Activated naive CD4-positive, alpha-beta T cell treated with anti-CD3 and anti-CD28 coated beads, Interleukin-2, amount 10 ng/mL, durations not matched to agents 7 days and 5 days (primary cell): ENCODE data around the gene ZNF213.

Experiments used
- CTCF ChIA-PET: fragments of 350-600 bp; sonication (Branson Sonifier 250); formaldehyde crosslinking; loops from one replicate; lab custom pipeline; 2021; ENCODE audit warnings: antibody characterized with exemption; lab: Charles Lee
- DNase-seq: peaks from one replicate; pipeline ENCODE4 v3.0.0-alpha.2; 2020
- H3K27ac Mint-ChIP-seq: one replicate; pipeline ENCODE4 v1.8.0; 2021; ENCODE audit warnings: mild to moderate bottlenecking, moderate library complexity, mixed read lengths
- H3K27me3 Mint-ChIP-seq: one replicate; pipeline ENCODE4 v1.8.0; 2021; ENCODE audit warnings: mild to moderate bottlenecking, mixed read lengths
- H3K36me3 Mint-ChIP-seq: one replicate; pipeline ENCODE4 v1.8.0; 2021; ENCODE audit warnings: mixed read lengths
- H3K4me1 Mint-ChIP-seq: one replicate; pipeline ENCODE4 v1.8.0; 2021; ENCODE audit warnings: mixed read lengths
- H3K4me3 Mint-ChIP-seq: one replicate; pipeline ENCODE4 v1.8.0; 2021; ENCODE audit warnings: mild to moderate bottlenecking, moderate library complexity, mixed read lengths
- H3K9me3 Mint-ChIP-seq: one replicate; pipeline ENCODE4 v1.8.0; 2021; ENCODE audit warnings: mixed read lengths

Gene ZNF213

DNA sequence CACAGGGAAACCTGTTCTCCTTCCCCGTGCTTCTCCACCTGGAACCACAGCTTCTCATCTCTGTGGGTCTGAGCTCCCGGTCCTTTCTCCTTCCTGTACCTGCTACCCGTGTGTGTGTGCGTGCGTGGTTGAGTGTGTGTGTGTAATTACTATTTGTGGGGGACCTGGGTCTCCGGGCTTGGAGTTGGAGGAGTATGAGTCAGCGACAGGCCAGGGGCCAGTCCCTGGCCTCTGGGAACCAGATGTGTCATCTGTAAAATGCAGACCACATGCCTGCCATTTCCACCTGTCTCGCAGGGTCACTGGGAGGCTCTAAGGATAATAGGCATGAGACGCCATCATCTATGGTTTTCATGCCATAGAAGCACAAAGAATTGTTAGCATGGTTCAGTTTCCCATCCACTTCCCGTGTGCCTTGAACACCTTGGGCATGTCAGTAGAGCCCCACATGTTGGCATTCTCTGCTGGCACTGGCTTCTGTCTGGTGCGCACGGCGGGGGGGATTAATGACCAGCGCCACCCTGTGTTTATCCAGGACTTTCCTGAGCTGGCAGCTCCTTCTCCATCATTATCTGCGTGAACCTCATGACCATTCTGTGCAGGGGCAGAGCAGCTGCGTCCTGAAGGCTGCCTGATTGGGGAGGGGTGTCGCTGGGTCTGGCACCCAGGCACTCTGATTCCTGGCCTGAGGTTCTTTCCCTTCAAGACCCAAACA lies 20.9 kb upstream of the ZNF213 start:
- Mint-ChIP-seq H3K9me3 (no peaks in the 10 kb centered on the region), H3K27ac (no peak overlapping the region), H3K27me3 (peaks cover 81% of the 10 kb centered on the region), H3K36me3 (no peaks in the 10 kb centered on the region), H3K4me3 (no peak overlapping the region), H3K4me1 (peaks cover 5% of the 10 kb centered on the region)
- CTCF ChIA-PET: interaction anchor here (1.1 to 3.1 kb wide), 2 partner anchors 12 to 15 kb away, joined by 3 to 14 read pairs; no protein-coding TSS in a partner anchor
- no peak for DNase-seq

DNA sequence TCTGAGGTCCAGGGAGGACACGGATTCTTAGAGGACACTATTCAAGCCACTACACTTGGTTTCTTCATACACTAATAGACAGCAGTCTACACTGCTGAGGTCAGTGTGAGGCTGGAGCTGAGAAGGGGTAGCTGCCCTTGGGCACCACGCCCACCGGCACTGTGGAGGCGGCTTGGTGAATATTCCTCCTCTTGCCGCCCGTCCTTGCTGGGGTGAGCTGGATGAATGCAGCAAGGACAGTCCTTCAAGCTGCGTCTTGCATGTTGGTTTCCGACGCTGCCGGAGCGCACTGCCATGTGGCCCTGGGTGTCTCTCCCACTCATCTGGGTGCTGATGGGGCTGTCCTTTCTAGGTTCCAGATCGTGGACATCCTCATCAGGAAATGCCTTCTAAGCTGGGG lies 19.8 kb upstream of the ZNF213 start:
- CTCF ChIA-PET: no interaction called here
- no peak overlapping the region for H3K4me3 Mint-ChIP-seq
- peaks cover 72% of the 10 kb centered on the region for H3K27me3 Mint-ChIP-seq
- DNase-seq: no peak
- no peaks in the 10 kb centered on the region for H3K36me3 Mint-ChIP-seq
- H3K27ac Mint-ChIP-seq: no peak overlapping the region
- peaks cover 3% of the 10 kb centered on the region for H3K4me1 Mint-ChIP-seq
- H3K9me3 Mint-ChIP-seq: no peaks in the 10 kb centered on the region

DNA sequence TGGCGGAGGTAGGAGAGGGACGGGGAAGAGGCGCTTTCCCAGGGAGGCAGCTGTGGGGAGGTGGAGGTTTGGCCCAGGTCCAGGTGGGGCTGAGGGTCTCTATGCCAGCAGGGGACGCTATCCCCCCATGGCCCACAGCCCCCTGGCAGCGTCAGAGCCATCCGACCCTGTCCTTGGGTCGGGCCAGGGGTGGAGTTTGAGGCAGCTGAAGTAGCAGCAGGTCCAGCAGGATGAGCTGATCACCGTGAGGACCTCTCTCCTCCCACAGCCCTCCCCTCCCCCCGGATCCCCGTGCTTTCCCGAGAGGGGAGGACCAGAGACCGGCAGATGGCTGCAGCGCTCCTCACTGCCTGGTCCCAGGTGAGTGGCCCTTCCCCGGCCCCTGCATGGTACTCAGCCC lies 19.3 kb upstream of the ZNF213 start:
- peaks cover 68% of the 10 kb centered on the region for H3K27me3 Mint-ChIP-seq
- H3K27ac Mint-ChIP-seq: no peak overlapping the region
- no peaks in the 10 kb centered on the region for H3K36me3 Mint-ChIP-seq
- DNase-seq: no peak
- H3K4me3 Mint-ChIP-seq: no peak overlapping the region
- H3K9me3 Mint-ChIP-seq: no peaks in the 10 kb centered on the region
- CTCF ChIA-PET: no interaction called here
- peaks cover 3% of the 10 kb centered on the region for H3K4me1 Mint-ChIP-seq

DNA sequence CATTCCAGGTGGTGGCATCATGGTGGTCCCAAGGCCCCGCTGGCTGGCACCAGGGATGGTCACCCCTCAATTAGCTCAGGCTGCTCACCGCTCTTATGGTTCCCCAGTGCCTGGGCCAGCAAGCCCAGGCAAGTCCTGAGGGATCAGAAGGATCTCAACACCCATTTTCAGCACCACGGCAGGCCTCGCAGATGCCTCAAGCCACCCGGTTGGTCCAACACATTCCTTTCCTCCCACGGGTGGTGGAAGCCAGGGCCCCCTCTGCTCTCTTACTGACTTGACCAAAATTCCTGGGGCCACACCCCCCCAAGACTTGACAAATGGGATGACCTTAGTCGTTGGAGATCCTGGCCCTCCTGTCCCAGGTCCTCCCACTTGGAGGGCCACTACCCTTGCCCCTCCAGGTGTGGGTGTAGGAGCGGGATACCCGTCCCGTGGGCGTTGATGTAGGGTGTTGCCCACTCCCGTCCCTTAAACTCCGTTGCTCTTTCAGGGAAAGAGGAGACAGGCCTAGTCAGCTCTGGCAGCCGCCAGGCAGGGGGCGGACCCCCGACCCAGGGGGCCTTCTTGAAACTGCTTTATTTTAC lies 16.5 kb upstream of the ZNF213 start:
- H3K9me3 Mint-ChIP-seq: no peaks in the 10 kb centered on the region
- peaks cover 7% of the 10 kb centered on the region for H3K4me1 Mint-ChIP-seq
- CTCF ChIA-PET: interaction anchor here (1.2 kb wide), 1 partner anchor 87 kb away, joined by 4 read pairs; no protein-coding TSS in a partner anchor
- DNase-seq: no peak
- peaks cover 50% of the 10 kb centered on the region for H3K27me3 Mint-ChIP-seq
- no peak overlapping the region for H3K4me3 Mint-ChIP-seq
- H3K27ac Mint-ChIP-seq: no peak overlapping the region
- no peaks in the 10 kb centered on the region for H3K36me3 Mint-ChIP-seq

DNA sequence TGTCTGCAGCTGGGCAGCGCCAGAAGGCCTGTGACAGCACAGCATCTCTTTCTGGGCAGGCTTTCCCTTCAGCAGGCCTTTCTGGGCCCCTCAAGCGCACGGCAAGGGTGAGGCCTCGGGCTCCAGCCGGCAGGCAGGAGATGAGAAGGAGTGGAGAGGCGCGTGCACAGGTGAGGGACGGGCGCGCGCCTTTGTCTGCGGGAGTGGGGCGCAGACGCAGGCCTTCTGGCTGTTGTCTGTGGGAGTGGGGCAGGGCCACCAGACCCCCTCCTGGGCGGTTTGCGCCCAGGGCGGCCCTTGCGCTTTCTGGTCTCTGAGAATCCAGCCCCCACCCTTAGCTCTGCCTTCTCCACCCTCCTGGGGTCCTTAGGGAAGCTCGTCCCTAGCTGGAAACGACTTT lies 16.0 kb upstream of the ZNF213 start:
- Mint-ChIP-seq H3K4me1 (peaks cover 12% of the 10 kb centered on the region), H3K4me3 (no peak overlapping the region), H3K36me3 (no peaks in the 10 kb centered on the region), H3K9me3 (no peaks in the 10 kb centered on the region), H3K27me3 (peaks cover 44% of the 10 kb centered on the region), H3K27ac (no peak overlapping the region)
- DNase-seq: no peak
- CTCF ChIA-PET: no interaction called here

DNA sequence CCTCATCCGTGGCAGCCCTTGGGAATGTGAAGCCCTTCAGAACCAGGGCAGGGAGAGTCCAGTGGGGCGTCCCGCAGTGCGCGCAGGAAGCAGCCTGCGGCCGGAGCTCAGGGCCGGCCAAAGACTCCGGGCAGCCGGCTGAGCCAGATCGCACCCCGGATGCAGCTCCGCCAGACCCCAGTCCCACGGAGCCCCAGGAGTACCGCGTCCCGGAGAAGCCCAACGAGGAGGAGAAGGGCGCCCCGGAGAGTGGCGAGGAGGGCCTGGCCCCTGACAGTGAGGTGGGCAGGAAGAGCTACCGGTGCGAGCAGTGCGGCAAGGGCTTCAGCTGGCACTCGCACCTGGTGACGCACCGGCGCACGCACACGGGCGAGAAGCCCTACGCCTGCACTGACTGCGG lies 15.5 kb upstream of the ZNF213 start:
- H3K27ac Mint-ChIP-seq: no peak overlapping the region
- no peaks in the 10 kb centered on the region for H3K9me3 Mint-ChIP-seq
- peaks cover 40% of the 10 kb centered on the region for H3K27me3 Mint-ChIP-seq
- peaks cover 13% of the 10 kb centered on the region for H3K4me1 Mint-ChIP-seq
- H3K4me3 Mint-ChIP-seq: no peak overlapping the region
- CTCF ChIA-PET: interaction anchor here (1.2 kb wide), 1 partner anchor 17 kb away, joined by 3 read pairs; no protein-coding TSS in a partner anchor
- H3K36me3 Mint-ChIP-seq: no peaks in the 10 kb centered on the region
- no peak for DNase-seq

DNA sequence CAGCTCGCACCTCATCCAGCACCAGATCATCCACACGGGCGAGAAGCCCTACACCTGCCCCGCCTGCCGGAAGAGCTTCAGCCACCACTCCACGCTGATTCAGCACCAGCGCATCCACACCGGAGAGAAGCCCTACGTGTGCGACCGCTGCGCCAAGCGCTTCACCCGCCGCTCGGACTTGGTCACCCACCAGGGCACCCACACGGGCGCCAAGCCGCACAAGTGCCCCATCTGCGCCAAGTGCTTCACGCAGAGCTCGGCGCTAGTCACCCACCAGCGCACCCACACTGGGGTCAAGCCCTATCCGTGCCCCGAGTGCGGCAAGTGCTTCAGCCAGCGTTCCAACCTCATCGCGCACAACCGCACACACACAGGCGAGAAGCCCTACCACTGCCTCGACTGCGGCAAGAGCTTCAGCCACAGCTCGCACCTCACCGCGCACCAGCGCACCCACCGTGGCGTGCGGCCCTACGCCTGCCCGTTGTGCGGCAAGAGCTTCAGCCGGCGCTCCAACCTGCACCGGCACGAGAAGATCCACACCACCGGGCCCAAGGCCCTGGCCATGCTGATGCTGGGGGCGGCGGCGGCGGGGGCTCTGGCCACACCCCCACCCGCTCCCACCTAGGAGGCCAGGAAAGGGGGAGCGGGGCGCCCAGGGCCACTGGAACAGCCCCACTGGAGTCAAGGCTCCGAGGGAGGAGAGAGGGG lies 15.0 kb upstream of the ZNF213 start:
- no peaks in the 10 kb centered on the region for H3K9me3 Mint-ChIP-seq
- CTCF ChIA-PET: interaction anchor here (1.2 kb wide), 1 partner anchor 18 kb away, joined by 3 read pairs; no protein-coding TSS in a partner anchor

DNA sequence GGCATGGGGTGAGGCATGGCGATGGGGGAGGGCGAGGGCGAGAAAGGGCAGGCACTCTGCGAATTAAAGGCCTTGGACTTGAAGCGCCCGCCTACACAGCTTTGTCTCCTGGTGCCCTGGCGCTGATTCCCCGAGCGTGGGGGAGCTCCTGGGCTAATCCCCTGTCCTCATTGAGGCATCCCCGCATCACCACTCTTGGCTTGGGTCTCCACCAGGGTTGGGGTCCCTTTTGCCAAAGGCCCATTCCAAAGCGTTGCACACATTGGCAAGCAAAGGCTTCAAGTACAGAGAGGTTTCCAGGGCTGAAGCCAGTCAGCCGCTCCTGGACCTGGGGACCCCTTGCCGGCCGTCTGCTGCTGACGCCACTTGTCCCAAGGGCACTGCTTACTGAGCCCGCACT lies 14.4 kb upstream of the ZNF213 start:
- H3K9me3 Mint-ChIP-seq: no peaks in the 10 kb centered on the region
- peaks cover 29% of the 10 kb centered on the region for H3K27me3 Mint-ChIP-seq
- H3K4me1 Mint-ChIP-seq: peaks cover 22% of the 10 kb centered on the region
- H3K27ac Mint-ChIP-seq: no peak overlapping the region
- CTCF ChIA-PET: interaction anchor here (1.2 to 1.3 kb wide), 2 partner anchors 9 to 18 kb away, joined by 3 to 5 read pairs; no protein-coding TSS in a partner anchor
- H3K36me3 Mint-ChIP-seq: peaks cover 6% of the 10 kb centered on the region
- DNase-seq: no peak
- H3K4me3 Mint-ChIP-seq: no peak overlapping the region

More for the DNA sequence above, 15.0 kb upstream of the ZNF213 start:
- Mint-ChIP-seq H3K4me3 (no peak overlapping the region), H3K27me3 (peaks cover 34% of the 10 kb centered on the region), H3K36me3 (peaks cover 2% of the 10 kb centered on the region), H3K27ac (no peak overlapping the region), H3K4me1 (peaks cover 18% of the 10 kb centered on the region)
- no peak for DNase-seq

DNA sequence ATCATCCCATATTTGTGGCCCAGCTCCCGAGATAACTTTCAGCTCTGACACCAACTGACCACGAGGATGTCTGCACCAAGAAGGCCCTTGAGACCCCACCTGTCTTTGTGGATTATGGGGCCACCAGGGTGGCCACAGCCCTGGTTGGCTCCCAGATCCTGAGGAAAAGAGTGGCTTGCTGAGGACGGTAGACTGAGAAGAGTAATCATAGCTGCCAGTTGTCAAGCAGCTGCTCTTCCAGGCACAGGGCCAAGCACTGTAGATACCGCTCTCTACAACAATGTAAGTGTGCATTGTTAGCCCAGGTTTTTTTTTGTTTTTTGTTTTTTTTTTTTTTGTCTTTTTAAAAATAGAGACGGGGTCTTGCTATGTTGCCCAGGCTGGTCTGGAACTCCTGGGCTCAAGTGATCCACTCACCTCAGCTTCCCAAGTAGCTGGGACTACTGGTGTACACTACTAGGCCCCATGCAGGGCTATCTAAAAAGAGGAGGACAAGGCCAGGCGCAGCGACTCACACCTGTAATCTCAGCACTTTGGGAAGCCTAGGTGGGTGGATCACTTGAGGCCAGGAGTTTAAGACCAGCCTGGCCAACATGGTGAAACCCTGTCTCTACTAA lies 12.9 kb upstream of the ZNF213 start:
- Mint-ChIP-seq H3K9me3 (no peaks in the 10 kb centered on the region), H3K27ac (no peak overlapping the region), H3K36me3 (peaks cover 15% of the 10 kb centered on the region), H3K27me3 (peaks cover 17% of the 10 kb centered on the region), H3K4me3 (no peak overlapping the region), H3K4me1 (peaks cover 36% of the 10 kb centered on the region)
- DNase-seq: no peak
- CTCF ChIA-PET: interaction anchor here (0.9 to 1.3 kb wide), 5 partner anchors 8 to 26 kb away, joined by 3 to 5 read pairs (median 4); partner anchors contain the start of gene ZNF213

DNA sequence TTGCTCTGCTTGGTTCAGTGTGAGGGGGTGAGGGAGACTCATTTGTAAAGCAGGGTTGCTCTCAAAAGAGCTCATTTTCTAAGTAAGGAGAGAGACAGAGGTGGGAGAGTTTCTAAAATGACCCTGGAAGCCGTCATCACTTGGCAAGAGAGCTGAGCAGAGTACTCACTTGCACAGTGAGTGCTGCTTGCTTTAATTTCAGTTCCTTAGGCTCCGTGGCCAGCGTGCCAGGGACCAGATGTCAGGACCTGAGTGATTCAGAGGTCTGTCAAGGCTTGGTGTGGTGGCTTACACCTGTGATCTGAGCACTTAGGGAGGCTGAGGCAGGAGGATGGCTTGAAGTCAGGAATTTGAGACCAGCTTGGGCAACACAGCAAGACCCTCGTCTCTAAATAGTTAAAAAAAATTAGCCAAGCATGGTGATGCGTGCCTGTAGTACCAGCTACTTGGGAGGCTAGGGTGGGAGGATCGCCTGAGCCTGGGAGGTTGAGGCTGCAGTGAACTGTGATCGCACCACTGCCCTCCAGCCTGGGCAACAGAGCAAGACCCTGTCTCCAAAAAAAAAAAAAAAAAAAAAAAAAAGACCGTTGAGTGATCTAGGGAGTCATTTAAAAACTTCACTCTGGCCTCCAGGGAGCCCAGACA lies 11.8 kb upstream of the ZNF213 start:
- Mint-ChIP-seq H3K27me3 (peaks cover 12% of the 10 kb centered on the region), H3K36me3 (peaks cover 21% of the 10 kb centered on the region), H3K4me1 (peaks cover 47% of the 10 kb centered on the region), H3K4me3 (peak overlapping the region; percentile 93), H3K27ac (peak overlapping the region; percentile 98), H3K9me3 (no peaks in the 10 kb centered on the region)
- CTCF ChIA-PET: interaction anchor here (0.9 to 1.2 kb wide), 4 partner anchors 11 to 91 kb away, joined by 3 to 4 read pairs (median 3); partner anchors contain the start of gene ZNF213
- no peak for DNase-seq

DNA sequence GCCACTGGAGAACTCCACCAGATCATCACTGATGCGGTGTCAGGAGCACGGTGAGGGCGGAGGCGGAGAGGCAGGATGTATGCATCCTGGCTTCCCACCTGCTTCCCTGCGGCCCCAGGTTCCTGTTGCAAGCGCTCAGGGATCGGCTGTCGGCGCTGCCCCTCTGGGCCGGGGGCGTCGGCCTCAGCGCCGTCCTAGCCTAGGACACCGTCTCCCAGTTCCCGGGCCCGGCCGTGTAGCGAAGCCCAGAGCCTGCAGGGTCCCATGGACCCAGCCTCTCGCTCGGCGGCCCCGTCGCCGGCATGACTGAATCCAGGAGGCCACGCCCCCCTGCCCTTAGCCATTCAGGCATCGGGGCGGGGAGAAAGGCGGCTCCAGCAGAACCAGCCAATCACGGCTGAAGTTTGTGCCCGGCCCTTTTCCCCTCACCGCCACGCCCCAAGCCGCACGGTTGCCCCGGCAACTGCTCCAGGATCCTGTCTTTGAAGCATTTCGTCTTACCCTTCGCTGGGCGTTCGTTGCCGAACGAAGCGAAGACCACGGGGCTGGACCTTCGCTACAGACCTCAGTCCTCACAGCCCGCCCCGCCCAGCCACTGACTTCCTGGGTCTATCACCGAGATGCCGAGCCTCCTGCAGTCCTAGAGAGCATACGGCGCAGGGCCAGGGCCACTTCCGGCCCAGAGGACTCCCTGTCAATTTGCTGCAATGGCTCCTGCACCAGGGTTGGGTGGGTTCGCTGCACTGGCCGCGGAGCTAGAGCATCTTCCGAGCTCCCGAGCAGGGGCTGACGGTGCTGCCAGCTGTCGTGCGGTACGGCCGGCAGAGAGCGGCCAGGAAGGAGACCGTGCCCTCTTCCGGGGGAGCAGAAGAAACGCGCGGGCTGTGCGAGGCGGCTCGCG lies 10.6 kb upstream of the ZNF213 start:
- CTCF ChIA-PET: interaction anchor here (0.7 to 11.5 kb wide), 4 partner anchors 24 to 1159 kb away, joined by 3 to 200 read pairs (median 70); partner anchors contain the start of gene ZSCAN10
- Mint-ChIP-seq H3K27ac (peak overlapping the region; percentile 98), H3K4me3 (peak overlapping the region; percentile 93), H3K9me3 (no peaks in the 10 kb centered on the region), H3K4me1 (peaks cover 57% of the 10 kb centered on the region), H3K27me3 (peaks cover 8% of the 10 kb centered on the region), H3K36me3 (peaks cover 24% of the 10 kb centered on the region)
- DNase-seq: peak; percentile 99

DNA sequence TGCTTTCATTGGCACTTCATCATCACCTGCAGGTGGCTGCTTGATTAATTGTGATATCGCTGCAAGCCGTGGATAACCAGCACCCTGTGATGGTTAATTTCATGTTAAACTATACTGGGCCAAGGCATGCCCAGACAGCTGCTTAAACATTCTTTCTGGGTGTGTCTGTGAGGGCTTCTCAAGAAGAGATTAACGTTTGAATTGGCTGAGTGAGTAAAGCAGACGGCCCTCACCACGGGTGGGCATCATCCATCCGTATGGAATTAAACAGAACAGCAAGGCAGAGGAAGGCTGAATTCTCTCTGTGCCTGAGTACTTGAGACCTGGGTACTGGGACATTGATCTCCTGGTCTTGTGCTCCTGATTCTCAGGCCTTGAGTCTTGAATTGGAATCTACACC lies 7.1 kb upstream of the ZNF213 start:
- H3K4me3 Mint-ChIP-seq: peak overlapping the region; percentile 48
- CTCF ChIA-PET: interaction anchor here (0.9 to 11.5 kb wide), 6 partner anchors 27 to 97 kb away, joined by 3 to 200 read pairs (median 86); partner anchors contain the start of genes IL32 and ZSCAN10
- H3K27me3 Mint-ChIP-seq: no peaks in the 10 kb centered on the region
- H3K36me3 Mint-ChIP-seq: peaks cover 33% of the 10 kb centered on the region
- peaks cover 74% of the 10 kb centered on the region for H3K4me1 Mint-ChIP-seq
- H3K9me3 Mint-ChIP-seq: no peaks in the 10 kb centered on the region
- H3K27ac Mint-ChIP-seq: peak overlapping the region; percentile 69
- no peak for DNase-seq
